Ascending aorta (tissue), 2 donors: ENCODE measurements around the gene TPPP. TPM values are rescaled to one million over a fixed set of nuclear protein-coding genes. Genes with fewer than 3 reads are reported as not detected.

ENCODE experiments used
- DNase-seq, 2 donors: peaks; one replicate each; pipeline ENCODE4 v3.0.0-alpha.2; 2019; ENCODE audit warnings: low spot score in 2 of 2
- H3K27ac ChIP-seq, 2 donors: fragments of 200-600 bp; sonication (generic); one replicate each; pipeline ENCODE4 v1.5.1; 2016 to 2017; ENCODE audit warnings: mild to moderate bottlenecking in 1 of 2
- H3K27me3 ChIP-seq: fragments of 200-600 bp; sonication (generic); one replicate; pipeline ENCODE4 v1.5.1; 2017
- H3K36me3 ChIP-seq, 2 donors: fragments of 200-600 bp; sonication (generic); one replicate each; pipeline ENCODE4 v1.5.1; 2016
- H3K4me1 ChIP-seq, 2 donors: fragments of 200-600 bp; sonication (generic); one replicate each; pipeline ENCODE4 v1.5.1; 2016 to 2017; ENCODE audit warnings: mild to moderate bottlenecking in 1 of 2
- H3K4me3 ChIP-seq, 2 donors: fragments of 200-600 bp; sonication (generic); one replicate each; pipeline ENCODE4 v1.5.1; 2016 to 2017; ENCODE audit warnings: mild to moderate bottlenecking in 1 of 2
- H3K9me3 ChIP-seq, 2 donors: fragments of 200-600 bp; sonication (generic); one replicate each; pipeline ENCODE4 v1.5.1; 2016
- CTCF ChIP-seq, 3 experiments: fragments of 200-600 bp in 2 of 3; fragments of 450-650 bp in 1 of 3; sonication (generic) in 2 of 3; IDR thresholded peaks; one replicate each; pipeline ENCODE4 v1.5.1; 2016 to 2019; ENCODE audit warnings: antibody characterized with exemption in 3 of 3, mild to moderate bottlenecking in 1 of 3, moderate library complexity in 1 of 3
- intact Hi-C: fragments of 100-400 bp; cut with DNase I; formaldehyde crosslinking; loops from one replicate; pipeline ENCODE4 v1.15.1; 2023
- total RNA-seq: library from RNA; depleted of rRNA; stranded (reverse); fragments of >200 nt; gene quantifications from one replicate; pipeline ENCODE4 v1.1.0, GENCODE V29; 2016

Gene TPPP
- total RNA-seq, 1 donor from 2014 or later, result 13.8 TPM

- Histone ChIP-seq H3K9me3 (no peaks in the 10 kb centered on the region), H3K27ac (no peak overlapping the region), H3K4me1 (no peaks in the 10 kb centered on the region), H3K36me3 (peaks cover 9 to 28% of the 10 kb centered on the region in 2 donors), H3K27me3 (no peaks in the 10 kb centered on the region), H3K4me3 (no peak overlapping the region)
- no peak for DNase-seq
- intact Hi-C loops, result no loop called here
- no peak for TF ChIP-seq CTCF (IDR thresholded peaks at IDR 0.05)
Observed at GRCh38 chr5:643351-643801, 49.8 kb downstream of the TPPP start.

- Histone ChIP-seq H3K27ac (no peak overlapping the region), H3K9me3 (no peaks in the 10 kb centered on the region), H3K4me1 (no peaks in the 10 kb centered on the region), H3K4me3 (no peak overlapping the region), H3K27me3 (no peaks in the 10 kb centered on the region), H3K36me3 (peaks cover 9 to 35% of the 10 kb centered on the region in 2 donors)
- TF ChIP-seq CTCF (IDR thresholded peaks at IDR 0.05), result no peak
- intact Hi-C loops, result no loop called here
- no peak for DNase-seq
Observed at GRCh38 chr5:642481-642880, 50.7 kb downstream of the TPPP start.

- H3K36me3 ChIP-seq, result peaks cover 9 to 38% of the 10 kb centered on the region in 2 donors
- no peaks in the 10 kb centered on the region for H3K4me1 ChIP-seq
- no peak for TF ChIP-seq CTCF (IDR thresholded peaks at IDR 0.05)
- H3K27me3 ChIP-seq, result no peaks in the 10 kb centered on the region
- intact Hi-C loops, result no loop called here
- H3K9me3 ChIP-seq, result no peaks in the 10 kb centered on the region
- no peak overlapping the region for H3K27ac ChIP-seq
- DNase-seq, result no peak
- H3K4me3 ChIP-seq, result no peak overlapping the region
Observed at GRCh38 chr5:641331-641765, 51.8 kb downstream of the TPPP start.

- Histone ChIP-seq H3K36me3 (peaks cover 10 to 42% of the 10 kb centered on the region in 2 donors), H3K27ac (no peak overlapping the region), H3K4me3 (no peak overlapping the region), H3K27me3 (no peaks in the 10 kb centered on the region), H3K4me1 (no peaks in the 10 kb centered on the region), H3K9me3 (no peaks in the 10 kb centered on the region)
- no peak for DNase-seq
- intact Hi-C loops, result no loop called here
- TF ChIP-seq CTCF (IDR thresholded peaks at IDR 0.05), result no peak
Observed at GRCh38 chr5:640461-641330, 52.5 kb downstream of the TPPP start.

GRCh38 chr5:639584-640213 is 53.5 kb downstream of the TPPP start:
- Histone ChIP-seq H3K27ac (no peak overlapping the region), H3K4me3 (no peak overlapping the region), H3K9me3 (no peaks in the 10 kb centered on the region), H3K36me3 (peaks cover 13 to 51% of the 10 kb centered on the region in 2 donors), H3K27me3 (no peaks in the 10 kb centered on the region), H3K4me1 (no peaks in the 10 kb centered on the region)
- no peak for TF ChIP-seq CTCF (IDR thresholded peaks at IDR 0.05)
- DNase-seq, result no peak
- intact Hi-C loops, result no loop called here
